Tibial artery (tissue), 4 donors: ENCODE results near the gene CRB3.

Experiments used
- DNase-seq, 2 donors: peaks; one replicate each; pipeline ENCODE4 v3.0.0-alpha.2; 2019
- H3K27ac ChIP-seq, 2 donors: fragments of 200-600 bp; sonication (generic) in 1 of 2; 1 replicate in 1 of 2; 2 replicates in 1 of 2; pipeline ENCODE4 v1.5.1; 2018 to 2019; ENCODE audit warnings: mild to moderate bottlenecking in 1 of 2
- H3K27me3 ChIP-seq, 2 donors: fragments of 200-600 bp; sonication (generic) in 1 of 2; one replicate each; pipeline versions ENCODE4 v1.5.1 to v1.6.0; 2016 to 2019
- H3K36me3 ChIP-seq, 3 donors: fragments of 200-600 bp; sonication (generic) in 2 of 3; one replicate each; pipeline ENCODE4 v1.5.1; 2016 to 2019; ENCODE audit warnings: mild to moderate bottlenecking in 2 of 3
- H3K4me1 ChIP-seq, 4 donors: fragments of 200-600 bp; sonication (generic) in 2 of 4; 1 replicate in 3 of 4; 2 replicates in 1 of 4; pipeline ENCODE4 v1.5.1; 2016 to 2019
- H3K4me3 ChIP-seq, 2 donors: fragments of 200-600 bp; sonication (generic) in 1 of 2; 1 replicate in 1 of 2; 2 replicates in 1 of 2; pipeline ENCODE4 v1.5.1; 2018 to 2019; ENCODE audit warnings: mild to moderate bottlenecking in 2 of 2
- H3K9me3 ChIP-seq, 3 donors: fragments of 200-600 bp; sonication (generic) in 1 of 3; one replicate each; pipeline ENCODE4 v1.5.1; 2016 to 2019
- intact Hi-C: fragments of 100-400 bp; cut with DNase I; formaldehyde crosslinking; loops from one replicate; pipeline ENCODE4 v1.15.0; 2023; ENCODE audit warnings: low total_unique reads
- TF ChIP-seq, protein P1 (sequence below), 2 experiments: fragments of 200-600 bp in 1 of 2; fragments of 450-650 bp in 1 of 2; IDR thresholded peaks; one replicate each; pipeline ENCODE4 v1.5.1; 2017 to 2019; ENCODE audit warnings: antibody characterized with exemption in 2 of 2, mild to moderate bottlenecking in 1 of 2, moderate library complexity in 1 of 2

The CRB3 gene

GRCh38 chr19:6450166-6450565 is 13.9 kb upstream of the CRB3 start:
- no peak for DNase-seq
- Histone ChIP-seq H3K36me3 (peaks cover 42 to 81% (median 58%) of the 10 kb centered on the region in 3 donors), H3K27me3 (no peaks in the 10 kb centered on the region), H3K27ac (no peak overlapping the region), H3K4me3 (no peak overlapping the region), H3K9me3 (peaks cover 0 to 21% (median 11%) of the 10 kb centered on the region in 3 donors), H3K4me1 (no peaks in the 10 kb centered on the region)
- intact Hi-C loops, result no loop called here
- TF ChIP-seq, protein P1, sequence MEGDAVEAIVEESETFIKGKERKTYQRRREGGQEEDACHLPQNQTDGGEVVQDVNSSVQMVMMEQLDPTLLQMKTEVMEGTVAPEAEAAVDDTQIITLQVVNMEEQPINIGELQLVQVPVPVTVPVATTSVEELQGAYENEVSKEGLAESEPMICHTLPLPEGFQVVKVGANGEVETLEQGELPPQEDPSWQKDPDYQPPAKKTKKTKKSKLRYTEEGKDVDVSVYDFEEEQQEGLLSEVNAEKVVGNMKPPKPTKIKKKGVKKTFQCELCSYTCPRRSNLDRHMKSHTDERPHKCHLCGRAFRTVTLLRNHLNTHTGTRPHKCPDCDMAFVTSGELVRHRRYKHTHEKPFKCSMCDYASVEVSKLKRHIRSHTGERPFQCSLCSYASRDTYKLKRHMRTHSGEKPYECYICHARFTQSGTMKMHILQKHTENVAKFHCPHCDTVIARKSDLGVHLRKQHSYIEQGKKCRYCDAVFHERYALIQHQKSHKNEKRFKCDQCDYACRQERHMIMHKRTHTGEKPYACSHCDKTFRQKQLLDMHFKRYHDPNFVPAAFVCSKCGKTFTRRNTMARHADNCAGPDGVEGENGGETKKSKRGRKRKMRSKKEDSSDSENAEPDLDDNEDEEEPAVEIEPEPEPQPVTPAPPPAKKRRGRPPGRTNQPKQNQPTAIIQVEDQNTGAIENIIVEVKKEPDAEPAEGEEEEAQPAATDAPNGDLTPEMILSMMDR (IDR thresholded peaks at IDR 0.05), result no peak

- intact Hi-C loops, result no loop called here
- Histone ChIP-seq H3K9me3 (peaks cover 0 to 12% (median 11%) of the 10 kb centered on the region in 3 donors), H3K4me3 (no peak overlapping the region), H3K27me3 (no peaks in the 10 kb centered on the region), H3K36me3 (peaks cover 31 to 81% (median 58%) of the 10 kb centered on the region in 3 donors), H3K4me1 (no peaks in the 10 kb centered on the region), H3K27ac (no peak overlapping the region)
- no peak for DNase-seq
- TF ChIP-seq, protein P1 (IDR thresholded peaks at IDR 0.05), result no peak
Measured at GRCh38 chr19:6451583-6452222, 12.4 kb upstream of the CRB3 start.

DNA sequence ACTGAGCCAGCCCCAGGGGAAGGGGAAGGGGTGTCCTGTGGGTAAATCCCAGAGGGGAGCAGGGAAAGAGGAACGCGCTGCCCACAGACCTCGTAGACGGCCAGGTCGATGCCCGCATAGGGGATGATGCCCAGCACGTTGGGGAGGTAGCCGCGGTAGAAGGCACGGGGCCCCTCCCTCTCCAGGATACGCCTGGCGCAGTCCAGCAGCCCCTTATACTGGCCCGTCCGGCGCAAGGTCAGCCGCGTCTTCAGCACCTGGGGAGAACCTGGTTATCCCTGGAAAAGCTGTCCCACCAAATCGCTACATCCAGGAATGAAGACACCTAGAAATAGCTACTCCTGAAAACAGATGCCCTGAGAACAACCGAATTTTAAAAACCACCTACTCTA is 11.9 kb upstream of the CRB3 start:
- no peak overlapping the region for H3K4me3 ChIP-seq
- H3K4me1 ChIP-seq, result no peaks in the 10 kb centered on the region
- DNase-seq, result no peak
- H3K36me3 ChIP-seq, result peaks cover 29 to 81% (median 55%) of the 10 kb centered on the region in 3 donors
- H3K27ac ChIP-seq, result no peak overlapping the region
- TF ChIP-seq, protein P1 (IDR thresholded peaks at IDR 0.05), result no peak
- peaks cover 0 to 12% (median 11%) of the 10 kb centered on the region in 3 donors for H3K9me3 ChIP-seq
- no peaks in the 10 kb centered on the region for H3K27me3 ChIP-seq
- intact Hi-C loops, result no loop called here

DNA sequence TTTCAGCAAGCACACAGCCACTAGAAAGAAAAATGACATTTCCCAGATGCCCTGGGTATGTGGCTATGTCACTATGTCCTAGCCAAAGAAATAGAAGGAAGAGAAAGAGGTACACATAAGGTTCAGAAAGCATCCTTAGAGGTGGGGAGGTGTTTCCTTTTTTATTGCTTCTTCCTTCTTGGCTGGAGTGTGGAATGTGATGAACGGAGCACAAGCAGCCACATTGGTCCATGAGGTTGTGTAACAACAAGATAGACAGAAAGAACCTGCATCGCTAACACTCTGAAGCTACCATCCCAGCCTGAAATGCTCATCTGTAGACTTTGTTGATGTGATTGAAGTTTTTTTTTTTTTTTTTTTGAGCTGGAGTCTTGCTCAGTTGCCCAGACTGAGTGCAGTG is 11.2 kb upstream of the CRB3 start:
- TF ChIP-seq, protein P1 (IDR thresholded peaks at IDR 0.05), result no peak
- peaks cover 0 to 12% (median 11%) of the 10 kb centered on the region in 3 donors for H3K9me3 ChIP-seq
- no peak overlapping the region for H3K4me3 ChIP-seq
- peaks cover 29 to 75% (median 55%) of the 10 kb centered on the region in 3 donors for H3K36me3 ChIP-seq
- intact Hi-C loops, result no loop called here
- no peak for DNase-seq
- H3K27ac ChIP-seq, result no peak overlapping the region
- peaks cover 0 to 3% (median under 1%) of the 10 kb centered on the region in 4 donors for H3K4me1 ChIP-seq
- H3K27me3 ChIP-seq, result no peaks in the 10 kb centered on the region

GRCh38 chr19:6453951-6454565 is 10.0 kb upstream of the CRB3 start:
- Histone ChIP-seq H3K4me1 (peaks cover 0 to 15% (median 11%) of the 10 kb centered on the region in 4 donors), H3K9me3 (peaks cover 0 to 12% (median 11%) of the 10 kb centered on the region in 3 donors), H3K4me3 (no peak overlapping the region), H3K36me3 (peaks cover 29 to 73% (median 55%) of the 10 kb centered on the region in 3 donors), H3K27me3 (no peaks in the 10 kb centered on the region), H3K27ac (no peak overlapping the region)
- TF ChIP-seq, protein P1 (IDR thresholded peaks at IDR 0.05), result no peak
- intact Hi-C loops, result no loop called here
- no peak for DNase-seq
